Stimulated activated CD8-positive, alpha-beta memory T cell treated with anti-CD3 and anti-CD28 coated beads, Interleukin-4, amount 100 ng/mL, for 24 hours (primary cell): ENCODE results near the gene JADE3.

Source experiments
- DNase-seq: peaks from one replicate; pipeline ENCODE4 v3.0.0-alpha.2; 2020; ENCODE audit warnings: low read depth

JADE3 gene

DNA sequence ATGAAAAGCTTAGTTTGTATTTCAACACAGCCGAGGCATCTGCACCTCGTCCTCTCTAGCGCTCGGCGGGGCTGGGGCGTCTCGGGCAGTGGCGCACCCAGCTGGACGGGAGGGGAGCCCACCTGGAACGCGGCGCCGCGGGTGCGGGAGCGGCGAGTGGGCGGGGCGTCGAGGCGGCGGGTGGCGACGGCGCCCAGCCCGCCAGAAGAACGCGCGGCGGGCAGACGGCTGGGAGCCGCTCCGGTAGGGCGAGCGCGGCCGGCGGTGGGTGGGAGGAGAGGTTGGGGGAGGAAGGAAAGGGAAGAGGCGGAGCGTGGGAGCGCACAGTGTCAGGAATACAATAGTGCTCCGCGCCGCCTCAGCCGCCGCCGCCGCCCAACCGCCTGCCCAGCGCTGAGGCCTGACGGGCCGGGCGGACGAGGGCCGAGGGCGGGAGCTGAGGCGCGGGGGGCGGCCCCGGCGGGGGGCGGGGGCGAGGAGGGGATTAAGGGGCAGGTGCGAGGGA lies at the start of gene JADE3:
Gene JADE3, plus strand, starts transcription at position 324 of the 505 bp plus-strand sequence. CDS start 72,474 bp downstream, outside the sequence.
- no peak for DNase-seq

DNA sequence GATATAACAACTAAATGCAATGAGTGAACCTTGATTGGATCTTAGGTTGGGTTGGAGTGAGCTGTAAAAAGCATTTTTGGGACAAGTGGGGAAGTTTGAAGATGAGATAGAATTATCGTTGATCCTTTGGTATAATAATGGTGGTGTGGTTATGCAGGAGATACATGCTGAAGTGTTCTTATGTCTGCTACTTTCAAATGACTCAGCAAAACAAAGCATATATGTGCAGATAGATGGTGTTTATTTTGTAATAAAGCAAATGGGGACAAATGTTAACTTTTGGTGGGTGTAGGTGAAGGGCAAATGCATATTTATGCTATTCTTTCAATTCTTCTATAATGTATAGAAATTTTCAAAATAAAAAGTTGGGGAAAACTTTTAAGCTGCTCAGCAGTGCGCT lies 49.1 kb upstream of the JADE3 start:
- no peak for DNase-seq

DNA sequence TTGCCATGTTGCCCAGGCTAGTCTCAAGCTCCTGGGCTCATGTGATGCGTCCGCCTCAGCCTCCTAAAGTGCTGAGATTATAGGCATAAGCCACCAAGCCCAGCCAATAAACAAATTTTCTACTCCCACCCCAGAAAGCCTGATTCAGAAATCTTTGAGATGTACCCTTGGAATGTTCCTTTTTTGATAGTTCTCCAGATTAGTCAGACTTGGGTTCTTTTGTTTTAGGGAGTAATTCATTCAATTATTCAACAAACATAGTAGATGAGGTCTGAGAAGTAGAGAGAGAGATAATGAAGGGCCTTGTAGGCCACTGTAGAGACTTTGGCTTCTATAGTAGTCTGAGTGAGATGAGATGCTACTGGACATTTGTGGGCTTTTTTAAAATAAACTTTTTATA lies 47.6 kb upstream of the JADE3 start:
- DNase-seq = no peak

DNA sequence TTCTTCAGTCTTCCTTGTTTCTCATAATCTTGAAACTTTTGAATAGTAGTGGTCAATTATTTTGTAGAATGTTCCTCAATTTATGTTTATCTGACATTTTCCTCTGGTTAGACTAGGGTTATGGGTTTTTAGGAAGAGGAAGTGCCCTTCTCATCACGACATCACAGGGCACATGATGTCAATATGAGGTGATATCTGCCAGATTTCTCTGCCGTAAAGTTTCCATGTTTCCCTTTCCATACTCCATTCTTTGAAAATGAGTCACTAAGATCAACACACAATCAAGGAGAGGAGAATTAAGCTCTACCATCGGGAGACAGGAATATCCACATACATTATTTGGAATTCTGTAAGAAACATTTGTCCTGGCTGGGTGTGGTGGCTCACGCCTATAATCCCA lies 46.9 kb upstream of the JADE3 start:
- no peak for DNase-seq

DNA sequence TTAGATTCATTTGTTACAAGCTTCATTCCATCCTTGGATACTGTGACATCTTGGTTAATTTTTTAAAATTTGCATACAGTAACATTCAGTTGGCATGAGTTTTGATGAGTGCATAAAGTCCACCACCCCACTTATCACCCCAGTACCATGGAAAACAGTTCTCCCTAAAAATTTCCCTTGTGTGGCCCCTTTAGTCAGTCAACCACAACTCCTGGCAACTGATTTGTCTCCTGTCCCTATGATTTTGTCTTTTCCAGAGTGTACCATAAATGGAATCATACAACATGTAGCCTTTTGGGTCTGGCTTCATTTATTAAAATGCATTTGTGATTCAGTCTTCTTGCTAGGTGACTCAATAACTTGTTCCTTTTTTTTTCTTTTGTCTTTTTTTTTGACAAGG lies 45.5 kb upstream of the JADE3 start:
- DNase-seq = no peak

DNA sequence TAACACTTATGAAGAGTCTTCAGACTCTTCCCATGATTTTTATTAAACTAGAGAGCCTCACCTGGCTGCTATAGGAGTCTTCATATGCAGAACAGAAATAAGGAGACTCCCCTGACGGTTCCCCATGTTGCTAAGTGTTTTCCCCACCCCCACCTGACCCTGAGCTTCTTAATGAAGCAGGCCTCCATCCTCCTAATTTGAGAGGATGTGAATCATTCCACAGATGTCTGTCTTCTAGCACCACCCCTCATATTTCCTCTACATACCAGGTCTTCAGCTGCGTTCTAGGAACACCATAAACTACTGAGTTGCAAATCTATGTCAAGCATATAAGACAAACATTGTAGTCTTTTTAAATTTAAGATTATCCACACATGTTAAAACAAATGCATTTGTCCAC lies 38.5 kb upstream of the JADE3 start:
- no peak for DNase-seq

DNA sequence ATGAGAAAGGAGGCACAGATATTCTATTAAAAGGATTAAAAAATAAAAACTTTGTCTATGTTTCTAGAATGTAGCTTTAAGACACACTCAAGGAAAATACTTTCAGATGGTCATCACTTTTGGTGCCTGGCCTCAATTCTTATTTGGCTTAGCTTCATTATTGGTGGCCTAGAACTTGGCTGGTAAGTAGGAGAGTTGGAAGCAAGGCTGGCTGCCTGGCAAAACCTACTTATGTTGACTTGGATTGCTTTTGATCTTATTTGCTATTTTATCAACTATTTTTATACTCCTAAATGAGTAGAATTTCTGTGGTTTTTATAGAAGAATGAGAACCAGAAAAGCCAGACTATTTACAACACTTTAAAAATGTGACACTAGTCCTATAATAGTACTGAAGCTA lies 35.3 kb upstream of the JADE3 start:
- no peak for DNase-seq

DNA sequence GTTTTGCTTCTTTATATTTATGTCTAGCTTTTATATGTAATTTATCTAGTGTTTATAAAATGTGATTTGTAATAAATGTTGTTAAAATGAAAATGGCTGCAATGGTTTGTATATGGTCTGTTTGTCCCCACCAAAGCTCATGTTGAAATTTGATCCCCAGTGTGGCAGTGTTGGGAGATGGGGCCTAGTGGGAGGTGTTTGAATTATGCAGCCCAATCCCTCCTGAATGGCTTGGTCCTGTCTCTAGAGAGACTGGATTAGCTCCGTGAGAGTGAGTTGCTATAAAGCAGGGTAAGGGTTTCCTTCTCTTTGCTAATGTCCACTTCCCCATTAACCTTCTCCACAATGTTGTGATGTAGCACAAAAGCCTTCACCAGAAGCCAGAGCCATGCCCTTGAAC lies 30.0 kb upstream of the JADE3 start:
- DNase-seq = no peak

DNA sequence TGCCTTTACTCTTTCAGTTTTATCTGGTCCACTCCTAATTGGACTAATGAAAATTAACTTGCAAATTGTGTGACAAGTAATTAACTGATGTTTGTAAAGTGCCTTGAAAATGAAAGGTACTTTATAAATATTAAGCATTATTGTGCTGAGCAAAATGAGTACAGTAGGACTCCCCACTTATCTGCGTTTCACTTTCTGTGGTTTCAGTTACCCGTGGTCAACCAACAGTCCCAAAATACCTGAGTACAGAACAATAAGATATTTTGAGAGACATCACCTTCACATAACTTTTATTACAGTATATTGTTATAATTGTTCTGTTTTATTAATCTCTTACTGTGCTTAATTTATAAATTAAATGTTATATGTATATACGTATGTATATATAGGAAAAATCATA lies 27.4 kb upstream of the JADE3 start:
- no peak for DNase-seq

DNA sequence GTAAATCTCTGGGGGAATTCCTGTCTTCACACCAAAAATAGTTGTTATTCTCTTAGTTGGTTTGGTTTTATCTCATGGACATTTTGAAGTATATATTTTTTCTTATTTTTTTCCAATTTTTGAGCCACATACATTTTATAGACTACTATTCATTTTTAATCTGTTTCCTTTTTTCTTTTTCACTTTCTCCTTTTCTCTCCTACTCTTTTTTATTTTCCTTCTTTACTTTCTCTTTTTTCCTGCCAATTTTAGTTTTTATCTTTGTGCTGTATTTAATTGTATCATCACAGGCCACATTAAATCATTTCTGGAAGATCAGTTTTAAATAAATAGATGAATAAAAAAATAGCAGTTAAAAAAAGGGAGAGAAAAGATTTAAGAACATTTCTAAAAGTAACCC lies 14.0 kb upstream of the JADE3 start:
- DNase-seq = no peak

DNA sequence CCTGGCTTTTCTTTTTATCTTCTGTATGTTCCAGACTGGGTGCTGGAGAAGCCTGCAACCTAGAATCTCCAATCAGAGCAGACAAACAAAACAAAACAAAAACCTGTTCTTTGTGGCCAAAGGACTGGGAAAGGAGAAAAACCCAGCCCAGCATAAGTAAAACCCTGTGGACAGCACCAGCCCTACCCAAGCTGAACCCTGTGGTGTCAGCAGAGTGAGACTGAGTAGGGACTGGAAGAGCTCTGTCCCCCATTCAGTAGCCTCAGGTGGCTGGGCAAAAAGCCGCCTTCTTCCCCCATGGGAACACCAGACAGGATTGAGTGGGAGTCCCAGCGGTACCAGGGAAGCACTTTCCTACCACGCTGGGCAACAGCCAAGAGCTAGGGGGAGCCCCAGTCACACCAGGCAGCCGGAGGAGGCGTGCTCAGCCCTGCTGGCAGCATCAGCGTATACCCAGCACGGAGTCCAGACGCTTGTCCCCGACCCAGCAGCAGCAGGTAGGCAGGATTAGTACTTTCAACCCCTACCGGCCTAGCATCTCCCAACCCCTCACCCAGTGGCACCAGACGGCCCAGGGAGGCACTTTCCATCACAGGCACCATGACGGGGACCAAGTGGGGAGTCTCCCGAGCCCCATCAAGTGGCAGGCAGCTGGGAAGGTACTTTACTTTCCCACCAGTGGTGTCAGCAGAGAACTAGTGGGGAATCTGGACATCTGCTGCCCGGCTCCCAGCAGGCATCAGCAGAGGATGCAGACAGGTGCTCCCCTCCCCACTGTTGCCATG lies 8.6 kb upstream of the JADE3 start:
- peak; percentile 28 for DNase-seq

DNA sequence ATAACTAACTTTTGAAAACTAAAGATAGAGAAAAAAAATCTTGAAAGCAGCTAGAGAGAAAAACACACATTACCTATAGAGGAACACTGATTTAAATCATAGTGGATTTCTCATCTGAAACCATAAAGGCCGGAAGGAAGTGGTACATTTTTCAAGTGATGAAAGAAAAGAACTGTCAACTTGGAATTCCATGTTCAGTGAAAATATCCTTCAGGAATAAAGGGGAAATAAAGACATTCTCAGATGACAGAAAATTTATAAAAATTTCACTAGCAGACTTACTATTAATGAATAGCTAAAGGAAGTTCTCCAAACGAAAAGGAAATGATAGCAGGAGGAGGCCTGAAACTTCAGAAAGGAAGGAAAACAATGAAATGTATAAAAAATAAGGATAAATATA lies 7.6 kb upstream of the JADE3 start:
- no peak for DNase-seq

DNA sequence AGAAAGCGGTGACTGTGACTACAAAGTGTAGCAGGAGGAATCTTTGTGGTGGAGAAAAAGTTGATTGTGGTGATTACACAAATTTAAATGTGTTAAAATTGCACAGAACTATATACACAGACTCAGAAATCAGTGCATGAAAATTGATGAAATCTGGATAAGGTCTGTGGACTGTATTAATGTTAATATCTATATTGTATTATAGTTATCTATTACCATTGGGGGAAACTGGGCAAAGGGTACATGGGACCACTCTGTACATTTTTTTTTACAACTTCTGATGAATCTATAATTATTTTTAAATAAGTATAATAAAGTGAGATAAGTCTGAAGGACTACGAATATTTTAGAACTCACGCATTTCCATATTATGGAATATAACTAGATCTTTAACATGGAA lies 1.8 kb upstream of the JADE3 start:
- no peak for DNase-seq

DNA sequence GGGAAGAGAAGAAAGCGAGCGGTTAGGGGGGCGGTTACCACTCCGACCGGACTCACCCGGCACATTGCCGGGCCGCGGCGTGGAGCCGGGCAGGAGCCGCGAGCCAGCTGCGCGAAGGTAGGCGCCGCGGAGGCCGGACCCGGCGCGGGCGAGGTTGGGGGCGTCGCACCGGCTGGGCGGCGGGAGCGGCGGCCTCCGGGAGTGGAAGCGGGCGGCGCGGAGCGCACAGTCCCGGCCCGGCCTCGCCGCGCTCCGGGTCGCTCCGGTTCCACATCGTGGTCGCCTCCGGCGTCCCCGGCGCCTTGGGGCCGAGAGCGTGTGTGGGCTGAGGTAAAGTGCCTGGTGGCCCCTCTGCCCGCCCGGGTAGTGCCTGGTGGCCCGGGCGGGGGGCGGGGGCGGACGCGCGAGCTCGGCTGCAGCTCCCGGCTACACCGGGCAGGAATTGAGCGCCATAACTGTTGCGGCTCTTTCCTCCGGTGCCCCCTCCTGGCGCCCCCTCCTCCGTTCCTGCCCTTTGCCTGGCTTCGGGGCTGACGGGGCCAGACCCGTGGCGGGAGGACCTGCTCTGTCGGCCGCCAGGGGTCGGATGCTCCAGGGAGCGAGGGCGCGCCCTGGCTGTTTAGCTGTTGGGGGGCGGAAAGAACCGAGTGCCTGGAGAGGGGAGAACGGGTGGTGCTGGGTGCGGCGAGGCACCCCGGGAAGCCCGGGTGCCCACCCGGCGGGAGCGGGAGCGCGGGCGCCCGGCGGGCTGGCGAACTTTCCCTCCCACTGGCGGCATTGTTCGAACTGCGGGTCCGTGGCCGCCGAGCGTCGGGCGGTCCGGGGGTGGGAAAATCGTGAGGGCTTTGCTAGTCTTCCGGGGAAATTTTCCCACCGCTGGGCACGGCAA lies 626 bp downstream of the JADE3 start:
- no peak for DNase-seq

DNA sequence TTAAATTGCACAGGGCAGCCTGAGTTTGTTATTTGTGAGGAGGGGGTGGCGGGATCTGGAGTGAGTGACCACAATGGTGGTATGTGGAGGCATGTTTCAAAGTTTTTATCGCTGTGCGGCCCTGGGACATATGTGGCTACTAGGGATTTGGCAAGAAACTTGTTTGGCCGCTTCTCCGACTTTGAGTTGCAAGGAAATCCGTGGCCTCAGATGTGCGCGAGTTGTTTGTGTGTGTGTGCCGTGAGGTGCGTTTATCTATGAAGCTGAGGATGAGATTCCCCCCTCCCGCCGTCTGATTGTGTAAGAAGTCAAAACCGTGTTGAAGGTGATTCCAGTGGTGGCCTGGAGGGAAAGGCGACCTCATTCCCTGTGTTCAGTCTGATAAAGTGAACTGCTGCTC lies 1.4 kb downstream of the JADE3 start:
- no peak for DNase-seq

DNA sequence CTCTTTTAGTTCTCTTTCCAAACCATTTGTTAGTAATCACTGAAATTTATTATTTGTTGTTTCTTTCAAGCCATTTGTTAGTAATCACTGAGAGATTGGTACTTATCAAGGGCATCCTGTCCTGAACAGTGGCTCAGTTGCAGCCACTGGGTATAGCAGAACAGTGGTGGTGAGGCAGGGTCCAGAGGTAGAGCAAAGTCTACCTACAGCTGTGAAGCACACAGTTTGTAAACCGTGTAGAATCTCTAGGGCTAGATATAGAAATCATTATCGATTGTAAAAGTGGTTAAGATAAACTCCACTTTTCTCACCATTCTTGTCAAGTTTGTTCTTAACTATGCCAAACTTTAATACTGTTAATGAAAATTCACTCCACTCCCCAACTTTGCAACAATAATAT lies 4.1 kb downstream of the JADE3 start:
- no peak for DNase-seq

DNA sequence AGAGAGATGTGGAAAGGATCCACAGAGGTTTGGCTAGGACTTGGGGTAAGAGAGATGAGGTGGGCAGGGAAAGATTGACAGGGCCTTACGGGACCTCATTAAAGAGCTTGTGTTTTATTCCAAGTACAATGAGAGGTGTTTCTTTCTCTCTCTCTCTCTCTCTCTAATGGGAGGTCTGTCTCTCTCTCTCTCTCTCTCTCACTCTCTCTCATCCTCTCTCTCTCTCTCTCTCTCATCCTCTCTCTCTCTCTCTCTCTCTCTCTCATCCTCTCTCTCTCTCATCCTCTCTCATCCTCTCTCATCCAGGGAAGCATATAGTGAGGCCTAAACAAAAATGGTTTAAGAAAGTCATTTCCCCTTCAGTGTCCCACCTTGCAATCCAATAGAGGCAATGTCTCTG lies 5.4 kb downstream of the JADE3 start:
- DNase-seq = no peak

DNA sequence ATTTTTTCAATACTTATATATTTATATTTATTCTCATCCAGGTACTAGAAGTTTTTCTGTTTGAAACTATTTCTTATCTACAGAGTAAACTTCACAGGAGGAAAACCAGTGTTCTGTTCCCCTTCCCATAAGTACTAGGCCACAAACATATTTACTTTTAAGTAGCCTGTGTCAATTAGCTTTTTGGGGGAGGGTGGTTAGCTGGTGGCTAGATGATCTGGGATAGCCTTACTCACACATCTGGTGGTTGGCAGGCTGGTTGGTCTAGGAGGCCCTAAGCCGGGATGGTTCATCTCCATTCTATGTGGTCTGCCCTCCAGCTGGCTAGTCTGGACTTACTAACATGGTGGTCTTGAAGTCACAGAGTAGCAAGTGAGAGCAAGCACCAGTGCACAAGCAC lies 6.2 kb downstream of the JADE3 start:
- DNase-seq = no peak

DNA sequence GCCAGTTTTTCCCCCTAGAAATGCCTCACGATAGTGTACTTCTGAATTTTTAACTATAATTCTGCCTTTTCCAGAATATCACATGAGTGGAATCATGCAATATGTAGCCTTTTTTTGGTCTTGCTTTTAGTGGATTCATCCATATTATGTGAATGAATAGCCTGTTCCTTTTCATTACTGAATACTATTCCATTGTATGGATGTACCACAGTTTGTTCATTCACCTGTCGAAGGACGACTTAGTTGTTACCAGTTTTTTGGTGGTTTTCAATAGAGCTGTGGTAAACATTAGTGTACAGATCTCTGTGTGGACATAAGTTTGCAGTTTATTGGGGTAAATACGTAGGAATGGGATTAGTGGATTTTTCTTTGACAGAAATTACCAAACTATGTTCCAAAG lies 8.0 kb downstream of the JADE3 start:
- no peak for DNase-seq

DNA sequence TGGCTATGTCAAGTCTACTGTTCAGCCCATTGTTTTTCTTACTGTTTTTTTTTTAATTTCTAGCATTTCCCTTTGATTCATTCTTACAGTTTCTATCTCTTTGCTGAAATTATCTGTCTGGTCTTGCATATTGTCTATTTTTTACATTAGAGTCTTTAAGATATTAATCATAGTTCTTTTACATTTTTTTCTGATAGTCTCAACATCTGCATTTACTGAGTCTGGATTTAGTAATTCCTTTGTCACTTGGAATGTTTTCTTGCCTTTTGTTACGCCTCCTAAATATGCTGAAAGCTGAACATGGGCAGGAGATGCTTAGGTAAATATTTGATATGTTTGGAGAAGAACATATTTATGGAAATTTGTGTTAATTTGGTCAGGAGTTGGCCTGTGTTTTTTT lies 10.4 kb downstream of the JADE3 start:
- DNase-seq = no peak

DNA sequence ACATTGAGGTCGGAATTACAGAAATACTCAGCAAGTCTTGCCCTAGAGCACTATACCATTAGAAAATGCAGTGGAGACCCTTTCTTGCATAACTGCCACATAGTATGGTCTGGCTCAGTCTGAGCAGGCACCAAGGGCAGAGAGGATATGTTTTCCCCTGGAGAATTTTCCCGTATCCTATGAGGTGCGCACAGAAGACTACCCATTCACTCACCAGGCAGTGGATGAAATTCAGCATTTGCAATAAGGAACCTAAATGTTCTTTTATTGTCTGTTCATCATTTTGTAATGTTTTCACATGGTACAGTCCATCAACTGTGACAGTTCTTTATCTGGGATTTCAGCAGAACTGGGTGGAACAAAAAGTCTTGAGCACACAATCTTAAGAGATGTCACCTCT lies 15.5 kb downstream of the JADE3 start:
- no peak for DNase-seq

DNA sequence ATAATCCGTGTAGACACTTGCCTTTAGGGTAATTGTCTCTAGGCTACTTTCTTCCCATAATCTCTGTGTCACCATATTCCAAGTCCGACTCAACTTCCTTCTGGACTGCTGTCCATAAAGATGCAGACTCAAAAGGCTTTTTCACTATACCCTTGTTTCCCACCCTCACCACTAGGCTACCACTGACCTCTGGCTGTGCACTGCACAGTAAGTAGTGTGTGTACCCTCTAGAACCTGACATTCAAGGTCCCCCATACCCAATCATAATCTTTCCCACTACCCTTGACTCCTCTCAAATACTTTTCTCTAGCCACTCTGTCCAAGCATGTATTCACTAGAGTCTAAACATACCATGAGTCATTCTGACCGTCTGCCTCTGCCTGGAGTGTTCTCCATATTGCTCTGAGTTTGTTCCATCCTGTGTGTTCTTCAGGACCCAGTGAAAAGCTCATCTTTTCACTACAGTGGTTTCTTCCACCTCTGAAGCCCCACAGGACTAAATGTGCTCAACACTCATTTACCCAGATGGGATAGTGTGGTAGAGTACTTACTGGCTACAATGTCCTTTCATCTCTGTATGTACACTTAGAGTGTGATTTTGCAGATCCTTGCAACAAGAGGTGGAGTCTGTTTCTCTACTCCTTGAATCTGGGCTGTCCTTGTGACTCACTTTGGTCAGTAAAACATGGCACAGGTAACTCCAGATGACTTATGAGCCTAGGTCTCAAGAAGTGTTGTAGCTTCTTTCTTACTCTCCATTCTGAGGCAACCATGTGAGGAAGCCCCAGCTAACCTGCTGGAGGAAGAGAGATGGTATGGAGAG lies 17.4 kb downstream of the JADE3 start:
- DNase-seq = no peak
